ENCODE data around the gene ADH4. TPM values are rescaled to one million over a fixed set of nuclear protein-coding genes. Genes with fewer than 3 reads are reported as not detected.
A peak's percentile ranks its signal among the peaks of the same experiment; 100 is the strongest.
"Not testable (repeated sequence)": the region's sequence is repeated elsewhere in the genome, so short reads cannot be mapped to it uniquely, and the experiment has no call there.

The ADH4 gene
- total RNA-seq, 1 experiment from 2014 or later = not detected

GRCh38 chr4:99099311-99099710, 44.8 kb downstream of the ADH4 start:
- no TSS peak for BruUV-seq (replicated peaks)
- Mint-ChIP-seq H3K4me3 (ENCODE audit: unreplicated experiment) (no peak overlapping the region), H3K27me3 (ENCODE audit: insufficient read depth, unreplicated experiment) (no peaks in the 10 kb centered on the region), H3K9me3 (ENCODE audit: unreplicated experiment) (peaks cover 7% of the 10 kb centered on the region), H3K36me3 (ENCODE audit: insufficient read depth, unreplicated experiment) (no peaks in the 10 kb centered on the region), H3K4me1 (ENCODE audit: insufficient read depth, unreplicated experiment) (no peaks in the 10 kb centered on the region), H3K27ac (ENCODE audit: low read depth, unreplicated experiment) (no peak overlapping the region)
- POLR2A ChIA-PET = interaction anchor here (0.6 kb wide), 1 partner anchor 62 kb away, joined by 3 read pairs; no protein-coding TSS in a partner anchor
- TF ChIP-seq, protein P1, sequence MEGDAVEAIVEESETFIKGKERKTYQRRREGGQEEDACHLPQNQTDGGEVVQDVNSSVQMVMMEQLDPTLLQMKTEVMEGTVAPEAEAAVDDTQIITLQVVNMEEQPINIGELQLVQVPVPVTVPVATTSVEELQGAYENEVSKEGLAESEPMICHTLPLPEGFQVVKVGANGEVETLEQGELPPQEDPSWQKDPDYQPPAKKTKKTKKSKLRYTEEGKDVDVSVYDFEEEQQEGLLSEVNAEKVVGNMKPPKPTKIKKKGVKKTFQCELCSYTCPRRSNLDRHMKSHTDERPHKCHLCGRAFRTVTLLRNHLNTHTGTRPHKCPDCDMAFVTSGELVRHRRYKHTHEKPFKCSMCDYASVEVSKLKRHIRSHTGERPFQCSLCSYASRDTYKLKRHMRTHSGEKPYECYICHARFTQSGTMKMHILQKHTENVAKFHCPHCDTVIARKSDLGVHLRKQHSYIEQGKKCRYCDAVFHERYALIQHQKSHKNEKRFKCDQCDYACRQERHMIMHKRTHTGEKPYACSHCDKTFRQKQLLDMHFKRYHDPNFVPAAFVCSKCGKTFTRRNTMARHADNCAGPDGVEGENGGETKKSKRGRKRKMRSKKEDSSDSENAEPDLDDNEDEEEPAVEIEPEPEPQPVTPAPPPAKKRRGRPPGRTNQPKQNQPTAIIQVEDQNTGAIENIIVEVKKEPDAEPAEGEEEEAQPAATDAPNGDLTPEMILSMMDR (IDR thresholded peaks at IDR 0.05; ENCODE audit: unreplicated experiment) = no peak
- CTCF ChIA-PET = interaction anchor here (0.6 kb wide), 1 partner anchor 19 kb away, joined by 3 read pairs; no protein-coding TSS in a partner anchor
- intact Hi-C loops (cut with micrococcal nuclease) = no loop called here
- no peak for DNase-seq (ENCODE audit: unreplicated experiment)

- H3K9me3 Mint-ChIP-seq (ENCODE audit: unreplicated experiment); BruUV-seq (replicated peaks); H3K27me3 Mint-ChIP-seq (ENCODE audit: insufficient read depth, unreplicated experiment); intact Hi-C loops (cut with micrococcal nuclease): not testable (repeated sequence)
- CTCF ChIA-PET = interaction anchor here (1.0 kb wide), 1 partner anchor 97 kb away, joined by 3 read pairs; the partner anchor contains the start of gene METAP1
- Mint-ChIP-seq H3K27ac (ENCODE audit: low read depth, unreplicated experiment) (peak overlapping the region; percentile 72), H3K4me1 (ENCODE audit: insufficient read depth, unreplicated experiment) (peaks cover 23% of the 10 kb centered on the region), H3K4me3 (ENCODE audit: unreplicated experiment) (peak overlapping the region; percentile 89), H3K36me3 (ENCODE audit: insufficient read depth, unreplicated experiment) (peaks cover 17% of the 10 kb centered on the region)
- POLR2A ChIA-PET = interaction anchor here (1.2 to 1.4 kb wide), 3 partner anchors 96 to 803 kb away, joined by 3 to 12 read pairs (median 5); partner anchors contain the start of genes EIF4E, LAMTOR3 and METAP1
- DNase-seq (ENCODE audit: unreplicated experiment) = peak; percentile 38
Observed at GRCh38 chr4:99091841-99092240, 52.3 kb downstream of the ADH4 start.

- Mint-ChIP-seq H3K9me3 (ENCODE audit: unreplicated experiment) (no peaks in the 10 kb centered on the region), H3K4me1 (ENCODE audit: insufficient read depth, unreplicated experiment) (peaks cover 28% of the 10 kb centered on the region), H3K27me3 (ENCODE audit: insufficient read depth, unreplicated experiment) (no peaks in the 10 kb centered on the region), H3K36me3 (ENCODE audit: insufficient read depth, unreplicated experiment) (peaks cover 23% of the 10 kb centered on the region), H3K4me3 (ENCODE audit: unreplicated experiment) (peak overlapping the region; percentile 89), H3K27ac (ENCODE audit: low read depth, unreplicated experiment) (peak overlapping the region; percentile 72)
- intact Hi-C loops (cut with micrococcal nuclease) = no loop called here
- no TSS peak for BruUV-seq (replicated peaks)
- CTCF ChIA-PET = interaction anchor here (0.6 to 0.9 kb wide), 4 partner anchors 29 to 640 kb away, joined by 3 to 4 read pairs (median 3); partner anchors contain the start of gene METAP1
- no peak for DNase-seq (ENCODE audit: unreplicated experiment)
- POLR2A ChIA-PET = interaction anchor here (0.6 to 1.4 kb wide), 20 partner anchors 10 to 856 kb away, joined by 3 to 12 read pairs (median 4); partner anchors contain the start of genes EIF4E, LAMTOR3, METAP1 and RAP1GDS1
- TF ChIP-seq, protein P1 (IDR thresholded peaks at IDR 0.05; ENCODE audit: unreplicated experiment) = no peak
Observed at GRCh38 chr4:99091216-99091575, 52.9 kb downstream of the ADH4 start.

GRCh38 chr4:99090481-99091215, 53.4 kb downstream of the ADH4 start:
- Mint-ChIP-seq H3K27ac (ENCODE audit: low read depth, unreplicated experiment) (peak overlapping the region; percentile 72), H3K9me3 (ENCODE audit: unreplicated experiment) (no peaks in the 10 kb centered on the region), H3K4me1 (ENCODE audit: insufficient read depth, unreplicated experiment) (peaks cover 29% of the 10 kb centered on the region), H3K36me3 (ENCODE audit: insufficient read depth, unreplicated experiment) (peaks cover 29% of the 10 kb centered on the region), H3K4me3 (ENCODE audit: unreplicated experiment) (peak overlapping the region; percentile 89), H3K27me3 (ENCODE audit: insufficient read depth, unreplicated experiment) (no peaks in the 10 kb centered on the region)
- CTCF ChIA-PET = interaction anchor here (0.5 to 0.9 kb wide), 5 partner anchors 30 to 640 kb away, joined by 3 to 4 read pairs (median 3); partner anchors contain the start of gene METAP1
- no peak for DNase-seq (ENCODE audit: unreplicated experiment)
- TF ChIP-seq, protein P1 (IDR thresholded peaks at IDR 0.05; ENCODE audit: unreplicated experiment) = no peak
- no TSS peak for BruUV-seq (replicated peaks)
- POLR2A ChIA-PET = interaction anchor here (0.6 to 1.4 kb wide), 20 partner anchors 10 to 857 kb away, joined by 3 to 12 read pairs (median 4); partner anchors contain the start of genes EIF4E, LAMTOR3, METAP1 and RAP1GDS1
- intact Hi-C loops (cut with micrococcal nuclease) = no loop called here

All from MCF 10A (cell line).